ENCODE results near the gene SEL1L3.

DNA sequence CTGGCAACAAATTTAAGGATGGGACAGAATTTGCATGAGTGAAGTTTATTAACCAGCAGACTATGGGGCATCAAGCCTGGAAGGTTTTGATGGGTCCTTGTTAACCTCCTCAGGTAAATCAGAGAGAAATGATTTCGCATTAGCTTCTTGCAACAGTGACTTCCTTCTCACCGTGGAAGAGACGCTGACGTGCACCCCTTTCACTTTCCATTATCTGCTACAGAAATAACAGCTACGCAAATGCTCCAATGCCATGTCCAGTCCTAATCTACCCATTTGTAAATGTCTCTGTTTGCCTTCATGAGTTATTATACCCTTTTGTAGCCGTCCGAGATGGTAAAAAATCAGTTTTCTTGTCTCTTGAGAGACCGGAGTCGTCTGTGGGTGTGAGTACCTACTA, 106.9 kb downstream of the SEL1L3 start:
- TF ChIP-seq POLR2A (IDR thresholded peaks at IDR 0.05), result no peak
- TF ChIP-seq, protein P1, sequence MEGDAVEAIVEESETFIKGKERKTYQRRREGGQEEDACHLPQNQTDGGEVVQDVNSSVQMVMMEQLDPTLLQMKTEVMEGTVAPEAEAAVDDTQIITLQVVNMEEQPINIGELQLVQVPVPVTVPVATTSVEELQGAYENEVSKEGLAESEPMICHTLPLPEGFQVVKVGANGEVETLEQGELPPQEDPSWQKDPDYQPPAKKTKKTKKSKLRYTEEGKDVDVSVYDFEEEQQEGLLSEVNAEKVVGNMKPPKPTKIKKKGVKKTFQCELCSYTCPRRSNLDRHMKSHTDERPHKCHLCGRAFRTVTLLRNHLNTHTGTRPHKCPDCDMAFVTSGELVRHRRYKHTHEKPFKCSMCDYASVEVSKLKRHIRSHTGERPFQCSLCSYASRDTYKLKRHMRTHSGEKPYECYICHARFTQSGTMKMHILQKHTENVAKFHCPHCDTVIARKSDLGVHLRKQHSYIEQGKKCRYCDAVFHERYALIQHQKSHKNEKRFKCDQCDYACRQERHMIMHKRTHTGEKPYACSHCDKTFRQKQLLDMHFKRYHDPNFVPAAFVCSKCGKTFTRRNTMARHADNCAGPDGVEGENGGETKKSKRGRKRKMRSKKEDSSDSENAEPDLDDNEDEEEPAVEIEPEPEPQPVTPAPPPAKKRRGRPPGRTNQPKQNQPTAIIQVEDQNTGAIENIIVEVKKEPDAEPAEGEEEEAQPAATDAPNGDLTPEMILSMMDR (IDR thresholded peaks at IDR 0.05), result no peak
